Neural progenitor cell (in vitro differentiated cells): Measurements from ENCODE around the gene KLHL29. TPM values are rescaled to one million over a fixed set of nuclear protein-coding genes. Genes with fewer than 3 reads are reported as not detected.

Experiments
- DNase-seq: peaks from one replicate; pipeline ENCODE4 v3.0.0-alpha.2; 2016; ENCODE audit warnings: low spot score
- H2AFZ ChIP-seq: fragments of 200-600 bp; sonication (generic); replicated peaks from 2 replicates; pipeline ENCODE4 v1.6.1; 2016; ENCODE audit warnings: antibody characterized with exemption
- H3F3A ChIP-seq: fragments of 200-600 bp; sonication (generic); 2 replicates; pipeline ENCODE4 v1.6.1; 2016; ENCODE audit warnings: antibody characterized with exemption, low read depth
- H3K27ac ChIP-seq: fragments of 200-600 bp; sonication (generic); 2 replicates; pipeline ENCODE4 v1.5.1; 2016; ENCODE audit warnings: mild to moderate bottlenecking
- H3K27me3 ChIP-seq: fragments of 200-600 bp; sonication (generic); 2 replicates; pipeline ENCODE4 v1.6.1; 2016; ENCODE audit warnings: mild to moderate bottlenecking, moderate library complexity
- H3K36me3 ChIP-seq: fragments of 200-600 bp; sonication (generic); 2 replicates; pipeline ENCODE4 v1.5.1; 2016
- H3K4me1 ChIP-seq: fragments of 200-600 bp; sonication (generic); 2 replicates; pipeline ENCODE4 v1.6.1; 2016; ENCODE audit warnings: mixed run types
- H3K4me2 ChIP-seq: fragments of 200-600 bp; sonication (generic); 2 replicates; pipeline ENCODE4 v1.6.1; 2016
- H3K4me3 ChIP-seq: fragments of 200-600 bp; sonication (generic); 2 replicates; pipeline ENCODE4 v1.5.1; 2016
- H3K79me2 ChIP-seq: fragments of 200-600 bp; sonication (generic); 2 replicates; pipeline ENCODE4 v1.6.1; 2016; ENCODE audit warnings: low read depth
- H3K9ac ChIP-seq: fragments of 200-600 bp; sonication (generic); 2 replicates; pipeline ENCODE4 v1.6.1; 2016
- H3K9me3 ChIP-seq: fragments of 200-600 bp; sonication (generic); 2 replicates; pipeline ENCODE4 v1.5.1; 2016; ENCODE audit warnings: low read depth
- H4K20me1 ChIP-seq: fragments of 200-600 bp; sonication (generic); 2 replicates; pipeline ENCODE4 v1.6.1; 2016; ENCODE audit warnings: low read depth
- H3K27ac Mint-ChIP-seq: 3 replicates; pipeline ENCODE4 v1.8.0; 2021; ENCODE audit warnings: mixed read lengths
- H3K27me3 Mint-ChIP-seq: 2 replicates; pipeline ENCODE4 v1.8.0; 2022; ENCODE audit warnings: low read depth, mild to moderate bottlenecking, inconsistent platforms, moderate library complexity, mixed read lengths; ENCODE audit not compliant: insufficient read depth
- H3K36me3 Mint-ChIP-seq: 3 replicates; pipeline ENCODE4 v1.8.0; 2021; ENCODE audit warnings: mixed read lengths
- H3K4me1 Mint-ChIP-seq: 3 replicates; pipeline ENCODE4 v1.8.0; 2021; ENCODE audit warnings: mixed read lengths
- H3K4me3 Mint-ChIP-seq: 3 replicates; pipeline ENCODE4 v1.8.0; 2021; ENCODE audit warnings: mild to moderate bottlenecking, moderate library complexity, mixed read lengths
- H3K9me3 Mint-ChIP-seq: 3 replicates; pipeline ENCODE4 v1.8.0; 2020; ENCODE audit warnings: mixed read lengths
- EZH2 ChIP-seq: fragments of 200-600 bp; sonication (generic); IDR thresholded peaks from 2 replicates; pipeline ENCODE4 v1.6.1; 2017; ENCODE audit warnings: antibody characterized with exemption, mild to moderate bottlenecking, moderate library complexity
- EZH2phosphoT487 ChIP-seq: fragments of 200-600 bp; sonication (generic); IDR thresholded peaks from 2 replicates; pipeline ENCODE4 v1.6.1; 2017; ENCODE audit warnings: antibody characterized with exemption
- total RNA-seq: library from RNA; depleted of rRNA; stranded (reverse); fragments of >200 nt; gene quantifications from 2 replicates; pipeline ENCODE4 v1.2.3, GENCODE V29; 2015; ENCODE audit warnings: low replicate concordance
- TF ChIP-seq, protein P1 (sequence below): fragments of 200-600 bp; sonication (generic); IDR thresholded peaks from 2 replicates; pipeline ENCODE4 v1.5.1; 2017; ENCODE audit warnings: antibody characterized with exemption, mild to moderate bottlenecking

KLHL29 gene
- total RNA-seq, 1 donor from 2014 or later: 1.6 TPM

DNA sequence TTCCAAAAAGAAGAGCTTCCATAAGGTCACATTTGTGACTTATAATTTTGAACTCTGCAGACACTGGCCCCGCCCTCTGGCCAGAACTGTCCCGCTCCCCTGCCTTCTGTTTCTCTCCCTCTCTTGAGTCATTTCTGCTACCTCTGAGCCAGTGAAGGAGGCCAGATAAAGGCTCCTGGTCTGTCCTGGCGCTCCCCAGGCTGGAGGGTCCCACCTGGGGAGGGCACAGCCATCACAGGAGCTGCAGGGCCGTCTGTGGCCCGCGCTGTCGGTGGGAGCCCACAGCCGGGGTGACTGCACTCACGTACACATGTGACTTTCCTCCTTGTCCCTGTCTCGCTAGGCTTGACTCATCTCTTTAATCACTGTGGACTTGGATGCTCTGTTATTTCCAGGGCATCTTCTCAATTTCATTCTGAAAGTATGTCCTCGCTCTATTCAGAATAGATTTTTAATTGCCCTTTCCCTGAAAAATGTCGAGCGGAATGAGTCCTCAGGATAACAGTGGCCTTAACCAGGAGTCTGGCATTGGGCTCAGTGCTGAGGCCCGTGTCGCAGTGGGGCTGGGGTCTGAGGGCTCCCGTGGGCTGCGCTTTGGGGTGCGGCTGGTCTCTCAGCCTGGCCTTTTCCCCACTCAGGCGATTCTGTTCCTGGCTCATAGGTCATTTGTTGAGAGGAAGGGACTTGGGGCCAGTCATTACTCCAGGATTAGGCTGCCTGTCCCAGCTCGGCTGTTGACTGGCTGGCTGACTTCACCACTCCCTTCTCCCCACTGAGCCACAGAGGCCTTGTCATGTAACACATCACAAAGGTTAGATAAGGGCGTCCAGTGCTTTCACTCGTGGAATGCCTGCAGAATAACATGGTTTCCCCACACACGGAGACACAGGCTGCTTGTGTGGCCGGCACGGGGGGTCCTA lies 34.5 kb downstream of the KLHL29 start:
- no peak overlapping the region for H3K27ac Mint-ChIP-seq
- Histone ChIP-seq H4K20me1 (no peaks in the 10 kb centered on the region), H3K36me3 (no peaks in the 10 kb centered on the region), H3F3A (peaks cover 20% of the 10 kb centered on the region), H2AFZ (no peak overlapping the region), H3K4me1 (peaks cover 23% of the 10 kb centered on the region), H3K9me3 (no peaks in the 10 kb centered on the region), H3K27me3 (no peaks in the 10 kb centered on the region), H3K79me2 (no peaks in the 10 kb centered on the region), H3K4me2 (no peak overlapping the region), H3K4me3 (no peak overlapping the region), H3K27ac (no peak overlapping the region), H3K9ac (no peak overlapping the region)
- no peak for DNase-seq
- TF ChIP-seq EZH2 (no peak), EZH2phosphoT487 (no peak)
- TF ChIP-seq, protein P1, sequence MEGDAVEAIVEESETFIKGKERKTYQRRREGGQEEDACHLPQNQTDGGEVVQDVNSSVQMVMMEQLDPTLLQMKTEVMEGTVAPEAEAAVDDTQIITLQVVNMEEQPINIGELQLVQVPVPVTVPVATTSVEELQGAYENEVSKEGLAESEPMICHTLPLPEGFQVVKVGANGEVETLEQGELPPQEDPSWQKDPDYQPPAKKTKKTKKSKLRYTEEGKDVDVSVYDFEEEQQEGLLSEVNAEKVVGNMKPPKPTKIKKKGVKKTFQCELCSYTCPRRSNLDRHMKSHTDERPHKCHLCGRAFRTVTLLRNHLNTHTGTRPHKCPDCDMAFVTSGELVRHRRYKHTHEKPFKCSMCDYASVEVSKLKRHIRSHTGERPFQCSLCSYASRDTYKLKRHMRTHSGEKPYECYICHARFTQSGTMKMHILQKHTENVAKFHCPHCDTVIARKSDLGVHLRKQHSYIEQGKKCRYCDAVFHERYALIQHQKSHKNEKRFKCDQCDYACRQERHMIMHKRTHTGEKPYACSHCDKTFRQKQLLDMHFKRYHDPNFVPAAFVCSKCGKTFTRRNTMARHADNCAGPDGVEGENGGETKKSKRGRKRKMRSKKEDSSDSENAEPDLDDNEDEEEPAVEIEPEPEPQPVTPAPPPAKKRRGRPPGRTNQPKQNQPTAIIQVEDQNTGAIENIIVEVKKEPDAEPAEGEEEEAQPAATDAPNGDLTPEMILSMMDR: no peak
- no peaks in the 10 kb centered on the region for H3K27me3 Mint-ChIP-seq
- peaks cover 40% of the 10 kb centered on the region for H3K4me1 Mint-ChIP-seq
- peaks cover 4% of the 10 kb centered on the region for H3K36me3 Mint-ChIP-seq
- H3K4me3 Mint-ChIP-seq: no peak overlapping the region
- no peaks in the 10 kb centered on the region for H3K9me3 Mint-ChIP-seq

DNA sequence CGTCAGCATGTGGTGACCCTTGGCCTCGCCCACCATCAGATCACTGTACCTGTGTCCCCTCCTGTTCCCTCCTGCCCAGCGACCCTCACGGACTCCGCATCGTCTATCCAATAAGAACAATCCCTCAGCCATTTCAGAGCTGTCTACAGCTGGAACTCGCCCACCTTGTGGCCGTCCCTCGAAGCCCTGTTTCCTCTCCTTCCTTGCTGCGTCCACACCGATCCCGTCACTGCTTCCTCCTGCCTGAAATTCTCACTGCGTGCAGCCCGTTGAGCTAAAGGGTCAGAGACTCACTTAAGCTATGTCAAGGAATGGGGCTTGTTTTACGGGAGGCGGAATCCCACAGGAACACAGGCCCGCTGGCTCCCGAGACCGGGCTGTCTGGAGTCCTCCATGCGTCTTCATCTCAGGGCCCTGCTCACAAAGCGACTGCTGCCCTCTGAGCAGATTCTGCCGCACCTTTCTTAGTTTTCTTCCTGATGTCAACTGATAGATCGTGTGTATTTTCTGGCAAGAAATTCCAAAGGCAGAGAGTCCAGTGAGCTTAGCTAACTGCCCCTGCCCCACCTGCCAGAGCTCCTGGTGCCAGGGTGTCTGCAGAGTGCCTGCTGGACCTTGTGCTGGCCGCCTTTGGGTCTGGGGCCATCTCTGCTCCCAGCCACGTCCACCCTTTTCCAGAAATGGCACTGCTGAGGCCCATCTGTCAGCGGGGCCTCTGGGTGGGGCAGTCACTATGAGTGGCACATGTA lies 35.3 kb downstream of the KLHL29 start:
- Histone ChIP-seq H3K27me3 (no peaks in the 10 kb centered on the region), H2AFZ (no peak overlapping the region), H3F3A (peaks cover 20% of the 10 kb centered on the region), H3K4me3 (no peak overlapping the region), H4K20me1 (no peaks in the 10 kb centered on the region), H3K27ac (no peak overlapping the region), H3K36me3 (no peaks in the 10 kb centered on the region), H3K9me3 (no peaks in the 10 kb centered on the region), H3K4me1 (peaks cover 28% of the 10 kb centered on the region), H3K79me2 (no peaks in the 10 kb centered on the region), H3K4me2 (no peak overlapping the region), H3K9ac (no peak overlapping the region)
- DNase-seq: no peak
- H3K4me3 Mint-ChIP-seq: no peak overlapping the region
- TF ChIP-seq, protein P1: no peak
- no peak for TF ChIP-seq EZH2phosphoT487
- no peak for TF ChIP-seq EZH2
- no peaks in the 10 kb centered on the region for H3K27me3 Mint-ChIP-seq
- no peaks in the 10 kb centered on the region for H3K9me3 Mint-ChIP-seq
- H3K4me1 Mint-ChIP-seq: peaks cover 40% of the 10 kb centered on the region
- H3K36me3 Mint-ChIP-seq: peaks cover 4% of the 10 kb centered on the region
- peak overlapping the region; percentile 7 for H3K27ac Mint-ChIP-seq

DNA sequence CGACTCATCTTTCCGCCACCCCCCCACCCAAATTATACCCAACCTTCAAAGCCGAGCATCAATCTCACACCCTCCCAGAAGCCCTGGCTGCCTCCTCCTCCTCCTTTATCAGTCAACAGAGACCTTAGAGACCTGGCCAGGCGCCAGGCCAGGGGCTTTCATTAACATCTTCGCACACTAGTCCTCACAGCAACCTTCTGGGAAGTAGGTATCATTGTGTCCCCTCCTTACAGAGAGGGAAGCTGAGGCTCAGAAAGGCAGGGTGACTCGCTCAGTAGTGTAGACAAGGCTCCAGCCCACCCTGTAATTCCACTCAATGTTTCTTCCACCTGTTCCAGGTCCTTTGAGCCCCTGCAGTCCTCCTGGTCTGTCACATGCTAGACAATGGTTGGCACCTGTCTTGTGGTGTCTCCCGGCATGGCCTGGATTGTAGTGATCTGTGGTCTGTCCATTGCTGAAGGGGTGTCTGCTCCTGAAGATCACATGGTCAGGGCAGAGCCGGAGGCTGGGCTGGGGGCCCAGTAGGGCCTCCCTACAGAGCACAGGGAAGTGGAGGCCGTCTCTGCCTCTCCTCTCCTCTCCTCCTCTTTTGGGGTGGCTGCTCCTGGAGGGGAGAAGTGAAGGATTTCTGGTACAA lies 36.0 kb downstream of the KLHL29 start:
- H3K4me3 Mint-ChIP-seq: no peak overlapping the region
- H3K27me3 ChIP-seq: no peaks in the 10 kb centered on the region
- no peaks in the 10 kb centered on the region for H3K27me3 Mint-ChIP-seq
- DNase-seq: no peak
- no peak overlapping the region for H3K4me2 ChIP-seq
- H3K4me3 ChIP-seq: no peak overlapping the region
- H3K79me2 ChIP-seq: no peaks in the 10 kb centered on the region
- no peak overlapping the region for H2AFZ ChIP-seq
- H3K27ac ChIP-seq: no peak overlapping the region
- TF ChIP-seq, protein P1: no peak
- no peak for TF ChIP-seq EZH2phosphoT487
- TF ChIP-seq EZH2: no peak
- H3K36me3 ChIP-seq: no peaks in the 10 kb centered on the region
- peaks cover 33% of the 10 kb centered on the region for H3K4me1 ChIP-seq
- H3K9ac ChIP-seq: no peak overlapping the region
- no peaks in the 10 kb centered on the region for H3K9me3 ChIP-seq
- H3F3A ChIP-seq: peaks cover 20% of the 10 kb centered on the region
- peaks cover 42% of the 10 kb centered on the region for H3K4me1 Mint-ChIP-seq
- peaks cover 4% of the 10 kb centered on the region for H3K36me3 Mint-ChIP-seq
- no peaks in the 10 kb centered on the region for H4K20me1 ChIP-seq
- no peak overlapping the region for H3K27ac Mint-ChIP-seq
- no peaks in the 10 kb centered on the region for H3K9me3 Mint-ChIP-seq
